GM19025 (cell line): ENCODE data around the gene TSPAN18.

Experiments
- ATAC-seq: cut with Tn5 transposase; IDR thresholded peaks from one replicate; pipeline ENCODE4 v1.9.1; 2021; ENCODE audit warnings: mild to moderate bottlenecking, low read depth, moderate library complexity; ENCODE audit not compliant: unreplicated experiment

The TSPAN18 gene

GRCh38 chr11:44726283-44727113 is at the start of gene TSPAN18:
Gene TSPAN18 (plus strand): TSS chr11:44726962. CDS start chr11:44906417, 179,455 bp downstream.
- ATAC-seq, result peak; percentile 82

- ATAC-seq, result no peak
Observed at GRCh38 chr11:44680982-44681597, 45.7 kb upstream of the TSPAN18 start.

- no peak for ATAC-seq
Observed at GRCh38 chr11:44681698-44682097, 45.1 kb upstream of the TSPAN18 start.

GRCh38 chr11:44684859-44685281 is 41.9 kb upstream of the TSPAN18 start:
- ATAC-seq, result no peak

- no peak for ATAC-seq
Observed at GRCh38 chr11:44687388-44687787, 39.4 kb upstream of the TSPAN18 start.

GRCh38 chr11:44689265-44689664 is 37.5 kb upstream of the TSPAN18 start:
- no peak for ATAC-seq

GRCh38 chr11:44690651-44691050 is 36.1 kb upstream of the TSPAN18 start:
- ATAC-seq, result no peak

GRCh38 chr11:44692460-44692859 is 34.3 kb upstream of the TSPAN18 start:
- ATAC-seq, result no peak

GRCh38 chr11:44693654-44694119 is 33.1 kb upstream of the TSPAN18 start:
- no peak for ATAC-seq

GRCh38 chr11:44694443-44694842 is 32.3 kb upstream of the TSPAN18 start:
- ATAC-seq, result no peak

- no peak for ATAC-seq
Observed at GRCh38 chr11:44695169-44695833, 31.5 kb upstream of the TSPAN18 start.

- no peak for ATAC-seq
Observed at GRCh38 chr11:44698252-44698912, 28.4 kb upstream of the TSPAN18 start.

GRCh38 chr11:44699497-44700408 is 27.0 kb upstream of the TSPAN18 start:
- no peak for ATAC-seq

- ATAC-seq, result no peak
Observed at GRCh38 chr11:44701276-44701675, 25.5 kb upstream of the TSPAN18 start.

- no peak for ATAC-seq
Observed at GRCh38 chr11:44702889-44703288, 23.9 kb upstream of the TSPAN18 start.

- no peak for ATAC-seq
Observed at GRCh38 chr11:44707094-44707493, 19.7 kb upstream of the TSPAN18 start.

GRCh38 chr11:44708009-44708408 is 18.8 kb upstream of the TSPAN18 start:
- no peak for ATAC-seq

- ATAC-seq, result no peak
Observed at GRCh38 chr11:44708523-44709280, 18.1 kb upstream of the TSPAN18 start.

- ATAC-seq, result no peak
Observed at GRCh38 chr11:44709281-44709562, 17.5 kb upstream of the TSPAN18 start.
